K562 (cell line): ENCODE results near the gene SCARB2. TPM values are rescaled to one million over a fixed set of nuclear protein-coding genes. Genes with fewer than 3 reads are reported as not detected.
A peak's percentile ranks its signal among the peaks of the same experiment; 100 is the strongest.

Experiments
- CTBP1 ChIP-seq: fragments of 450-650 bp; IDR thresholded peaks from 2 replicates; pipeline ENCODE4 v1.6.1; 2016; ENCODE audit warnings: borderline replicate concordance
- FOXM1 ChIP-seq, 2 experiments: fragments of 450-650 bp in 1 of 2; sonication (generic) in 1 of 2; formaldehyde crosslinking in 1 of 2; IDR thresholded peaks; 2 replicates each; pipeline versions ENCODE4 v1.6.1 to v1.9.0; 2017 to 2022; ENCODE audit warnings: low read depth in 2 of 2, mild to moderate bottlenecking in 2 of 2, missing genetic modification reagents in 1 of 2, moderate library complexity in 1 of 2
- HNRNPLL ChIP-seq: fragments of 200-400 bp; formaldehyde crosslinking; IDR thresholded peaks from 2 replicates; pipeline ENCODE4 v1.6.1; 2017; ENCODE audit warnings: low read length, low read depth, mild to moderate bottlenecking; ENCODE audit not compliant: poor library complexity, severe bottlenecking
- HNRNPUL1 ChIP-seq: fragments of 200-400 bp; formaldehyde crosslinking; IDR thresholded peaks from 2 replicates; pipeline ENCODE4 v1.6.1; 2017; ENCODE audit warnings: low read length
- NR1H2 ChIP-seq: sonication (generic); formaldehyde crosslinking; IDR thresholded peaks from 2 replicates; pipeline ENCODE4 v1.4.0; 2020; ENCODE audit warnings: mild to moderate bottlenecking, missing genetic modification reagents
- PURB ChIP-seq: sonication (generic); formaldehyde crosslinking; IDR thresholded peaks from 2 replicates; pipeline ENCODE4 v1.9.0; 2021; ENCODE audit warnings: low read depth, mild to moderate bottlenecking, missing genetic modification reagents
- SIN3A ChIP-seq, 2 experiments: fragments of 150-350 bp in 1 of 2; IDR thresholded peaks; 2 replicates each; pipeline ENCODE4 v1.6.1; 2011 to 2016; ENCODE audit warnings: borderline replicate concordance in 2 of 2, low read depth in 2 of 2, low read length in 2 of 2, mild to moderate bottlenecking in 2 of 2, moderate library complexity in 2 of 2; ENCODE audit not compliant: control insufficient read depth in 1 of 2
- SRSF3 ChIP-seq: fragments of 200-400 bp; formaldehyde crosslinking; IDR thresholded peaks from 2 replicates; pipeline ENCODE4 v1.6.1; 2016; ENCODE audit warnings: mild to moderate bottlenecking, low read length, moderate library complexity; ENCODE audit not compliant: insufficient read depth
- STAT5A ChIP-seq: IDR thresholded peaks from 2 replicates; pipeline ENCODE4 v1.6.1; 2012; ENCODE audit warnings: low read length, inconsistent platforms, borderline replicate concordance
- TCF3 ChIP-seq: sonication (generic); formaldehyde crosslinking; IDR thresholded peaks from 2 replicates; pipeline ENCODE4 v1.4.0; 2020; ENCODE audit warnings: mild to moderate bottlenecking, missing genetic modification reagents
- ZKSCAN3 ChIP-seq: fragments of 250-450 bp; sonication (Bioruptor Pico); IDR thresholded peaks from 2 replicates; pipeline ENCODE4 v1.4.0; 2020
- ZNF143 ChIP-seq: sonication (generic); formaldehyde crosslinking; IDR thresholded peaks from 2 replicates; pipeline ENCODE4 v1.9.0; 2022; ENCODE audit warnings: mild to moderate bottlenecking, missing genetic modification reagents
- ZNF77 ChIP-seq: fragments of 250-450 bp; sonication (Bioruptor Pico); IDR thresholded peaks from 2 replicates; pipeline ENCODE4 v1.5.0; 2020
- polyA plus RNA-seq, 8 experiments: library from polyadenylated mRNA; depleted of rRNA in 4 of 8; stranded (reverse) in 5 of 8; unstranded in 3 of 8; fragments of >200 nt; fragmentation: Nextera tagmentation in 2 of 8; fragmentation: Illumina TruSeq in 1 of 8; extraction: Ambion mirVana in 2 of 8; extraction: Trizol in 1 of 8; gene quantifications; 2 replicates each; pipeline versions ENCODE4 v1.2.1 to v1.2.3, GENCODE V29; 2011 to 2014; ENCODE audit warnings: inconsistent platforms in 1 of 8, missing spikeins in 1 of 8
- total RNA-seq, 7 experiments: library from RNA; depleted of rRNA in 6 of 7; stranded (reverse); fragments of >200 nt in 6 of 7; fragmentation: Illumina TruSeq in 2 of 7; extraction: Trizol in 2 of 7; gene quantifications; 2 replicates each; pipeline versions ENCODE4 v1.2.1 to v1.2.3, GENCODE V29; 2011 to 2021; ENCODE audit warnings: low replicate concordance in 1 of 7
- TF ChIP-seq, protein P1 (sequence below): IDR thresholded peaks from 2 replicates; pipeline ENCODE4 v1.6.1; 2014; ENCODE audit warnings: antibody characterized with exemption
- TF ChIP-seq, protein P2 (sequence below): fragments of 250-450 bp; sonication (Bioruptor Pico); IDR thresholded peaks from 2 replicates; pipeline ENCODE4 v1.8.0; 2022; ENCODE audit warnings: moderate library complexity, mild to moderate bottlenecking, inconsistent platforms
- TF ChIP-seq, protein P3 (sequence below), 2 experiments: fragments of 450-650 bp; IDR thresholded peaks; 2 replicates each; pipeline ENCODE4 v1.6.1; 2018; ENCODE audit warnings: mild to moderate bottlenecking in 2 of 2, low read depth in 1 of 2; ENCODE audit not compliant: partially characterized antibody in 2 of 2
- TF ChIP-seq, protein P4 (sequence below): fragments of 250-450 bp; sonication (Bioruptor Pico); IDR thresholded peaks from 2 replicates; pipeline ENCODE4 v1.5.0; 2021

SCARB2 gene
- total and polyA plus RNA-seq, 9 of the 15 experiments (the other 6 are each of a cell fraction or from before 2014, with no cell fraction given), result 6.1 to 25.8 (median 17.8) TPM

DNA sequence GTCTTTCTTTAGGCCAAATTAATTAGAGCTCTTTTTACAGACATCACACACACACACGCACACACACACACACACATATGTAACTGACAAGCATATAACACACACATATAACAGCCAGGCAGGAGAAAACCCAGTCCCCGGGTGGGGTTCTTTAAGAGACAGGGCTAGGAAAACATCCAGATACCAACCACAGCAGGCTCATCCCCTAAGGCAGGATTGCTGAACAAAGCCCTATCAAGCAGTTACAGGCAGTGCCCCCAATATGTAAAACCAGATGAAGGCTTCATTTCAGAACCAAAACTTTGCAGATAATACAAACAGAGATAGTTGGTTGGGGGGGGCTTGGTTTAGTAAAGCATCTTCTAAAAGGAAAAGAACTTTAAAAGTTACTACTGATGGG lies 19.9 kb upstream of the SCARB2 start (continued):
- TF ChIP-seq HNRNPLL, result no peak
- no peak for TF ChIP-seq SRSF3
- TF ChIP-seq, protein P1, sequence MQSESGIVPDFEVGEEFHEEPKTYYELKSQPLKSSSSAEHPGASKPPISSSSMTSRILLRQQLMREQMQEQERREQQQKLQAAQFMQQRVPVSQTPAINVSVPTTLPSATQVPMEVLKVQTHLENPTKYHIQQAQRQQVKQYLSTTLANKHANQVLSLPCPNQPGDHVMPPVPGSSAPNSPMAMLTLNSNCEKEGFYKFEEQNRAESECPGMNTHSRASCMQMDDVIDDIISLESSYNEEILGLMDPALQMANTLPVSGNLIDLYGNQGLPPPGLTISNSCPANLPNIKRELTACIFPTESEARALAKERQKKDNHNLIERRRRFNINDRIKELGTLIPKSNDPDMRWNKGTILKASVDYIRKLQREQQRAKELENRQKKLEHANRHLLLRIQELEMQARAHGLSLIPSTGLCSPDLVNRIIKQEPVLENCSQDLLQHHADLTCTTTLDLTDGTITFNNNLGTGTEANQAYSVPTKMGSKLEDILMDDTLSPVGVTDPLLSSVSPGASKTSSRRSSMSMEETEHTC, result no peak
- TF ChIP-seq, protein P2, sequence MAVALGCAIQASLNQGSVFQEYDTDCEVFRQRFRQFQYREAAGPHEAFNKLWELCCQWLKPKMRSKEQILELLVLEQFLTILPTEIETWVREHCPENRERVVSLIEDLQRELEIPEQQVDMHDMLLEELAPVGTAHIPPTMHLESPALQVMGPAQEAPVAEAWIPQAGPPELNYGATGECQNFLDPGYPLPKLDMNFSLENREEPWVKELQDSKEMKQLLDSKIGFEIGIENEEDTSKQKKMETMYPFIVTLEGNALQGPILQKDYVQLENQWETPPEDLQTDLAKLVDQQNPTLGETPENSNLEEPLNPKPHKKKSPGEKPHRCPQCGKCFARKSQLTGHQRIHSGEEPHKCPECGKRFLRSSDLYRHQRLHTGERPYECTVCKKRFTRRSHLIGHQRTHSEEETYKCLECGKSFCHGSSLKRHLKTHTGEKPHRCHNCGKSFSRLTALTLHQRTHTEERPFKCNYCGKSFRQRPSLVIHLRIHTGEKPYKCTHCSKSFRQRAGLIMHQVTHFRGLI (CRISPR knock-in tag), result no peak
- no peak for TF ChIP-seq ZNF77 (CRISPR knock-in tag)
- 0 out of 2 replicates have a peak, but pooled peaks have one; percentile 34 for TF ChIP-seq FOXM1 (IDR thresholded peaks at IDR 0.05; ENCODE audit: low read depth)
- TF ChIP-seq FOXM1 (CRISPR knock-in tag; IDR thresholded peaks at IDR 0.05; ENCODE audit: low read depth), result no peak
- TF ChIP-seq, protein P3, sequence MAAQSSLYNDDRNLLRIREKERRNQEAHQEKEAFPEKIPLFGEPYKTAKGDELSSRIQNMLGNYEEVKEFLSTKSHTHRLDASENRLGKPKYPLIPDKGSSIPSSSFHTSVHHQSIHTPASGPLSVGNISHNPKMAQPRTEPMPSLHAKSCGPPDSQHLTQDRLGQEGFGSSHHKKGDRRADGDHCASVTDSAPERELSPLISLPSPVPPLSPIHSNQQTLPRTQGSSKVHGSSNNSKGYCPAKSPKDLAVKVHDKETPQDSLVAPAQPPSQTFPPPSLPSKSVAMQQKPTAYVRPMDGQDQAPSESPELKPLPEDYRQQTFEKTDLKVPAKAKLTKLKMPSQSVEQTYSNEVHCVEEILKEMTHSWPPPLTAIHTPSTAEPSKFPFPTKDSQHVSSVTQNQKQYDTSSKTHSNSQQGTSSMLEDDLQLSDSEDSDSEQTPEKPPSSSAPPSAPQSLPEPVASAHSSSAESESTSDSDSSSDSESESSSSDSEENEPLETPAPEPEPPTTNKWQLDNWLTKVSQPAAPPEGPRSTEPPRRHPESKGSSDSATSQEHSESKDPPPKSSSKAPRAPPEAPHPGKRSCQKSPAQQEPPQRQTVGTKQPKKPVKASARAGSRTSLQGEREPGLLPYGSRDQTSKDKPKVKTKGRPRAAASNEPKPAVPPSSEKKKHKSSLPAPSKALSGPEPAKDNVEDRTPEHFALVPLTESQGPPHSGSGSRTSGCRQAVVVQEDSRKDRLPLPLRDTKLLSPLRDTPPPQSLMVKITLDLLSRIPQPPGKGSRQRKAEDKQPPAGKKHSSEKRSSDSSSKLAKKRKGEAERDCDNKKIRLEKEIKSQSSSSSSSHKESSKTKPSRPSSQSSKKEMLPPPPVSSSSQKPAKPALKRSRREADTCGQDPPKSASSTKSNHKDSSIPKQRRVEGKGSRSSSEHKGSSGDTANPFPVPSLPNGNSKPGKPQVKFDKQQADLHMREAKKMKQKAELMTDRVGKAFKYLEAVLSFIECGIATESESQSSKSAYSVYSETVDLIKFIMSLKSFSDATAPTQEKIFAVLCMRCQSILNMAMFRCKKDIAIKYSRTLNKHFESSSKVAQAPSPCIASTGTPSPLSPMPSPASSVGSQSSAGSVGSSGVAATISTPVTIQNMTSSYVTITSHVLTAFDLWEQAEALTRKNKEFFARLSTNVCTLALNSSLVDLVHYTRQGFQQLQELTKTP (IDR thresholded peaks at IDR 0.05; ENCODE audit: low read depth in 1 of 2, partially characterized antibody in 2 of 2), result peak in 1 of 2 experiments; percentile 23
- no peak for TF ChIP-seq NR1H2 (CRISPR knock-in tag)
- no peak for TF ChIP-seq PURB (CRISPR knock-in tag)
- peak; percentile 43; the same call in 1 of the 2 replicates for TF ChIP-seq STAT5A
- TF ChIP-seq CTBP1, result no peak
- peak; percentile 71 for TF ChIP-seq TCF3 (CRISPR knock-in tag)
- no peak for TF ChIP-seq ZNF143 (CRISPR knock-in tag)
- TF ChIP-seq ZKSCAN3 (CRISPR knock-in tag), result no peak
- no peak for TF ChIP-seq SIN3A (IDR thresholded peaks at IDR 0.05; ENCODE audit: borderline replicate concordance in 2 of 2, control insufficient read depth in 1 of 2, low read depth in 2 of 2, low read length in 2 of 2)
- TF ChIP-seq, protein P4, sequence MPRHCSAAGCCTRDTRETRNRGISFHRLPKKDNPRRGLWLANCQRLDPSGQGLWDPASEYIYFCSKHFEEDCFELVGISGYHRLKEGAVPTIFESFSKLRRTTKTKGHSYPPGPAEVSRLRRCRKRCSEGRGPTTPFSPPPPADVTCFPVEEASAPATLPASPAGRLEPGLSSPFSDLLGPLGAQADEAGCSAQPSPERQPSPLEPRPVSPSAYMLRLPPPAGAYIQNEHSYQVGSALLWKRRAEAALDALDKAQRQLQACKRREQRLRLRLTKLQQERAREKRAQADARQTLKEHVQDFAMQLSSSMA (CRISPR knock-in tag), result no peak
- no peak for TF ChIP-seq HNRNPUL1
